GM18870 (cell line): Measurements from ENCODE around the gene DPM3.
A peak's percentile ranks its signal among the peaks of the same experiment; 100 is the strongest.
"Not testable (repeated sequence)": the region's sequence is repeated elsewhere in the genome, so short reads cannot be mapped to it uniquely, and the experiment has no call there.

Source experiments
- ATAC-seq: cut with Tn5 transposase; IDR thresholded peaks from one replicate; pipeline ENCODE4 v1.9.1; 2021; ENCODE audit warnings: moderate library complexity; ENCODE audit not compliant: unreplicated experiment

The DPM3 gene

GRCh38 chr1:155139895-155140629 lies at the start of gene DPM3:
TSS of gene DPM3 (minus strand) at chr1:155140531. CDS start at chr1:155140240, 291 bp downstream.
- ATAC-seq: peak; percentile 38

GRCh38 chr1:155189926-155190325 lies 49.6 kb upstream of the DPM3 start:
- ATAC-seq: not testable (repeated sequence)

- ATAC-seq: no peak
Observed at GRCh38 chr1:155188268-155188667, 47.9 kb upstream of the DPM3 start.

GRCh38 chr1:155187456-155187891 lies 47.1 kb upstream of the DPM3 start:
- ATAC-seq: no peak

GRCh38 chr1:155186794-155187455 lies 46.6 kb upstream of the DPM3 start:
- no peak for ATAC-seq

- ATAC-seq: no peak
Observed at GRCh38 chr1:155186067-155186793, 45.9 kb upstream of the DPM3 start.

GRCh38 chr1:155185783-155186066 lies 45.4 kb upstream of the DPM3 start:
- no peak for ATAC-seq

GRCh38 chr1:155184835-155185782 lies 44.8 kb upstream of the DPM3 start:
- peak; percentile 58 for ATAC-seq

- no peak for ATAC-seq
Observed at GRCh38 chr1:155184351-155184811, 44.0 kb upstream of the DPM3 start.

- ATAC-seq: no peak
Observed at GRCh38 chr1:155183775-155184221, 43.5 kb upstream of the DPM3 start.

GRCh38 chr1:155182052-155182550 lies 41.8 kb upstream of the DPM3 start:
- no peak for ATAC-seq

- no peak for ATAC-seq
Observed at GRCh38 chr1:155181371-155182051, 41.2 kb upstream of the DPM3 start.

- no peak for ATAC-seq
Observed at GRCh38 chr1:155179112-155180031, 39.0 kb upstream of the DPM3 start.

GRCh38 chr1:155178441-155179111 lies 38.2 kb upstream of the DPM3 start:
- no peak for ATAC-seq

GRCh38 chr1:155177918-155178281 lies 37.6 kb upstream of the DPM3 start:
- ATAC-seq: no peak

GRCh38 chr1:155177192-155177917 lies 37.0 kb upstream of the DPM3 start:
- ATAC-seq: no peak

- no peak for ATAC-seq
Observed at GRCh38 chr1:155176544-155177071, 36.3 kb upstream of the DPM3 start.
